Esophagus squamous epithelium (tissue), 5 donors: ENCODE data around the gene DCHS1. TPM values are rescaled to one million over a fixed set of nuclear protein-coding genes. Genes with fewer than 3 reads are reported as not detected.
A peak's percentile ranks its signal among the peaks of the same experiment; 100 is the strongest.

Source experiments
- DNase-seq: peaks from one replicate; lab custom pipeline; 2025; lab: John Stamatoyannopoulos, UW
- H3K27ac ChIP-seq, 4 donors: fragments of 200-600 bp; sonication (generic); one replicate each; pipeline ENCODE4 v1.5.1; 2016 to 2019; ENCODE audit warnings: mild to moderate bottlenecking in 1 of 4
- H3K27me3 ChIP-seq, 4 donors: fragments of 200-600 bp; sonication (generic); 1 replicate in 3 of 4; 2 replicates in 1 of 4; pipeline versions ENCODE4 v1.5.1 to v1.6.0; 2017 to 2021; ENCODE audit warnings: antibody characterized with exemption in 1 of 4
- H3K36me3 ChIP-seq, 3 donors: fragments of 200-600 bp; sonication (generic); one replicate each; pipeline ENCODE4 v1.5.1; 2016 to 2019
- H3K4me1 ChIP-seq, 3 donors: fragments of 200-600 bp; sonication (generic); one replicate each; pipeline ENCODE4 v1.5.1; 2017 to 2019
- H3K4me3 ChIP-seq, 4 donors: fragments of 200-600 bp; sonication (generic); 1 replicate in 3 of 4; 2 replicates in 1 of 4; pipeline ENCODE4 v1.5.1; 2016 to 2019; ENCODE audit warnings: mild to moderate bottlenecking in 2 of 4, moderate library complexity in 1 of 4
- H3K9me3 ChIP-seq, 3 donors: fragments of 200-600 bp; sonication (generic); one replicate each; pipeline ENCODE4 v1.5.1; 2016 to 2019
- CTCF ChIP-seq, 6 experiments: fragments of 450-650 bp in 4 of 6; fragments of 200-600 bp in 2 of 6; sonication (generic) in 2 of 6; IDR thresholded peaks; one replicate each; pipeline ENCODE4 v1.5.1; 2016 to 2019; ENCODE audit warnings: antibody characterized with exemption in 6 of 6, mild to moderate bottlenecking in 4 of 6, moderate library complexity in 4 of 6
- POLR2A ChIP-seq, 4 donors: fragments of 450-650 bp; IDR thresholded peaks; one replicate each; pipeline ENCODE4 v1.6.1; 2017; ENCODE audit warnings: antibody characterized with exemption in 4 of 4, mild to moderate bottlenecking in 4 of 4, moderate library complexity in 3 of 4
- WGBS, 2 donors: methylation state at CpG; one replicate each; pipeline ENCODE4 v1.1.5; 2018; 5-methylcytosine and 5-hydroxymethylcytosine counted together
- intact Hi-C: fragments of 100-400 bp; cut with DNase I; formaldehyde crosslinking; loops from one replicate; pipeline ENCODE4 v1.15.0; 2022
- total RNA-seq, 4 donors: library from RNA; depleted of rRNA; stranded (reverse); fragments of >200 nt; gene quantifications; one replicate each; pipeline ENCODE4 v1.1.0, GENCODE V29; 2016
- donor health status: DM: yes; HTN: yes; CAD: no.

DCHS1 gene
- total RNA-seq, 4 donors from 2014 or later, result 1.1 to 9.9 (median 2.3) TPM

- no peaks in the 10 kb centered on the region for H3K9me3 ChIP-seq
- DNase-seq, result no peak
- H3K27me3 ChIP-seq, result peaks cover 0 to 34% (median 0%) of the 10 kb centered on the region in 4 donors
- no peak overlapping the region for H3K4me3 ChIP-seq
- H3K36me3 ChIP-seq, result peaks cover 0 to 56% (median 0%) of the 10 kb centered on the region in 3 donors
- H3K4me1 ChIP-seq, result peaks cover 7 to 44% (median 10%) of the 10 kb centered on the region in 3 donors
- no peak for TF ChIP-seq CTCF (IDR thresholded peaks at IDR 0.05)
- no peak for TF ChIP-seq POLR2A (IDR thresholded peaks at IDR 0.05)
- intact Hi-C loops, result no loop called here
- 72 to 89% methylated on average over 5 to 11 of the region's 11 CpGs for WGBS, 2 donors
- H3K27ac ChIP-seq, result no peak overlapping the region
These were observed 24.2 kb downstream of the DCHS1 start for GRCh38 chr11:6631361-6631890.

GRCh38 chr11:6630632-6631291, 24.8 kb downstream of the DCHS1 start:
- 40 to 57% methylated on average over 6 to 11 of the region's 28 CpGs for WGBS, 2 donors
- Histone ChIP-seq H3K36me3 (peaks cover 0 to 63% (median 0%) of the 10 kb centered on the region in 3 donors), H3K4me3 (peak overlapping the region in 3 of 4 donors; percentile 12 to 53 (median 35)), H3K27ac (no peak overlapping the region), H3K9me3 (no peaks in the 10 kb centered on the region), H3K4me1 (peaks cover under 1 to 37% (median 3%) of the 10 kb centered on the region in 3 donors), H3K27me3 (peaks cover 0 to 34% (median 0%) of the 10 kb centered on the region in 4 donors)
- TF ChIP-seq CTCF (IDR thresholded peaks at IDR 0.05), result no peak
- no peak for DNase-seq
- intact Hi-C loops, result no loop called here

GRCh38 chr11:6629892-6630631, 25.5 kb downstream of the DCHS1 start:
- Histone ChIP-seq H3K27ac (no peak overlapping the region), H3K27me3 (peaks cover 0 to 34% (median 0%) of the 10 kb centered on the region in 4 donors), H3K4me3 (peak overlapping the region in 3 of 4 donors; percentile 12 to 53 (median 35)), H3K9me3 (no peaks in the 10 kb centered on the region), H3K36me3 (peaks cover 0 to 70% (median 0%) of the 10 kb centered on the region in 3 donors), H3K4me1 (peaks cover 0 to 30% (median 0%) of the 10 kb centered on the region in 3 donors)
- intact Hi-C loops, result no loop called here
- TF ChIP-seq POLR2A (IDR thresholded peaks at IDR 0.05), result no peak
- TF ChIP-seq CTCF (IDR thresholded peaks at IDR 0.05), result no peak
- DNase-seq, result no peak
- WGBS, 2 donors, result 100% methylated on average over 3 of the region's 102 CpGs; no CpG with 5 or more reads in 1 of the 2 donors

GRCh38 chr11:6629573-6629891, 26.1 kb downstream of the DCHS1 start:
- H3K9me3 ChIP-seq, result no peaks in the 10 kb centered on the region
- H3K27me3 ChIP-seq, result peaks cover 0 to 34% (median 0%) of the 10 kb centered on the region in 4 donors
- no peak overlapping the region for H3K4me3 ChIP-seq
- no peak overlapping the region for H3K27ac ChIP-seq
- no peak for DNase-seq
- no peak for TF ChIP-seq CTCF (IDR thresholded peaks at IDR 0.05)
- TF ChIP-seq POLR2A (IDR thresholded peaks at IDR 0.05), result no peak
- WGBS, 2 donors, result 88 to 100% methylated on average over 1 to 4 of the region's 24 CpGs
- peaks cover 0 to 25% (median 0%) of the 10 kb centered on the region in 3 donors for H3K4me1 ChIP-seq
- intact Hi-C loops, result no loop called here
- peaks cover 0 to 74% (median 0%) of the 10 kb centered on the region in 3 donors for H3K36me3 ChIP-seq

GRCh38 chr11:6628526-6628925, 27.1 kb downstream of the DCHS1 start:
- TF ChIP-seq CTCF (IDR thresholded peaks at IDR 0.05) (no peak), POLR2A (IDR thresholded peaks at IDR 0.05) (no peak)
- Histone ChIP-seq H3K4me3 (no peak overlapping the region), H3K36me3 (peaks cover 0 to 77% (median 0%) of the 10 kb centered on the region in 3 donors), H3K9me3 (no peaks in the 10 kb centered on the region), H3K27me3 (peaks cover 0 to 34% (median 0%) of the 10 kb centered on the region in 4 donors), H3K4me1 (peaks cover 0 to 17% (median 0%) of the 10 kb centered on the region in 3 donors), H3K27ac (no peak overlapping the region)
- 91 to 93% methylated on average over 3 to 4 of the region's 4 CpGs for WGBS, 2 donors
- intact Hi-C loops, result no loop called here
- DNase-seq, result no peak
